ENCODE results near the gene PRKAG1.
A peak's percentile ranks its signal among the peaks of the same experiment; 100 is the strongest.

The PRKAG1 gene

DNA sequence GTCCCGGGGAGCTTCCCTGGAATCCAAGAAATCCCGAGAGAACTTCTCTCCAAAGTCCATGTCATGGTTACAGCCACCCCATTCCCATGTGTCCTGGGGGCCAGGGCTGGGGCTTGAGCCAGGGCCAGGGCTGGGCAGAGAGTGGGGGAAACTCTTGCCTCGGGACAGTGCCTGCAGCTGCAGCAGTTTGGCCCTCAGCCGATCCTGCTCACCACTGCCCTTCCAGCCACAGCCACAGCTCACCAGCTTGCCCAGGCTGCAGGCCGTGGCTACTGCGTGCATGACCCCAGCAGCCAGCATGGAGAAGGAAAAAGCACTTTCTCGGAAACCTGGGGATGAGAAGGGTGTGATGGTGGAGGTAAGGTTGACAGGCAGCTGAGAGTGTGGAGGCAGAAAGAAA is 50.6 kb downstream of the PRKAG1 start:
- no peak for DNase-seq (ENCODE audit: low read depth in 3 of 3)

DNA sequence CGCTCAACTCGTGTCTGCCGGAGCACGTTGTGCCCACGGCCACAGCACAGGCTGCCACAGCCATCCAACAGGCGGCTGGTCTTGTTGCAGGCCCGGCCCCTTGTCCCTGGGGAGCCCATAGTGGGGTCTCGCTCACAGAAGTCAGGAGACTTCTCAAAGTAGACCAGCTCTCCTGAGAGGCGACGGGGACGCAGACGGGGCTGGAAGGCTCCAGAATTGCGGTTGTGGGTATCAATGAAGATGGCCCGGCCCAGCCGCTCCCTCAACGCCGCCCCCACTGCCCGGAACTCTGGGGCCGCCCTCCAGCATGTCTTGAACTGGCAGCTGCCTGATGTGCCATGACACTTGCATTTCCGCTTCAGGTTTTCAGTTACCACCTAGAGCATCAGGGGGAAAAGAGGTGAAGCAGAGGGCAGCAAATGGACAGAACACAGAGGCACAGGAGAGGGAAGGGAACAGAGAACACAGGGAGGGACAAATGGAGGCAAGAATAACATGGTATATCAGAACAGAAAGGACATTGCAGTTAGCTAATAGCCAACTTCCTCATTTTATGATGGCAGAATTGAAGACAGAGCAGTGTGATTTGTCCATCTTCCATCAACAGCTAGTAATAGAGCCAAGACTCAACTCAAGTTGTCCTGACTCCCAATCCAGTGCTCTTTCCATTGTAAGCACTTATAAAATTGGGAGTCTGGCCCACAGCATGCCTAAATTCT is 52.2 kb downstream of the PRKAG1 start:
- no peak for DNase-seq (ENCODE audit: low read depth in 3 of 3)

DNA sequence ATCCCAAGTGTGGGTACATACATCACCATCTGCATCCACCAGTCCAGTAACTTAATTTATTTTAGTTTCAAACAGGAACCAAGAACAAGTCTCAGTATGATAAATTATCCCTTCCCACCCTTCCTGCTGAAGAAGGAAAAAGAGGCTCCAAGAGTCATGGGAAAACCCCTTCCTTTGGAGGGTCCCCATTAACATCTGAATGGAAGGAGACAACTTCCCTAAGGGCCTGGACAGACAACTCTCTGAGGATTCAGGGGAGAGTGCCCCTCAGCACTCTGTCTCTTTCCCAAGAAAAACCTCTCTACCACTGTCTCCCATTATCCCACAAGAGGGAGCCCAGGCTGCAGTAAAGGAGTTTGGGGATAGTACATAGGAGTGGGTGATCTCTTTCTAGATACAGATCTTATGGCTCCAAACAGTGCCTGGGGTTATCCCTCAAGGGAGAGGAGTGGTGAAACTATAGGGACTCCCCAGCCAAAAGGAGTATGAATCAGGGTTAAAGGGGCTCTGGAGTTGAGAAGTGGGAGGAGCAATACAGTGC is 53.2 kb downstream of the PRKAG1 start:
- DNase-seq (ENCODE audit: low read depth in 3 of 3), result no peak

DNA sequence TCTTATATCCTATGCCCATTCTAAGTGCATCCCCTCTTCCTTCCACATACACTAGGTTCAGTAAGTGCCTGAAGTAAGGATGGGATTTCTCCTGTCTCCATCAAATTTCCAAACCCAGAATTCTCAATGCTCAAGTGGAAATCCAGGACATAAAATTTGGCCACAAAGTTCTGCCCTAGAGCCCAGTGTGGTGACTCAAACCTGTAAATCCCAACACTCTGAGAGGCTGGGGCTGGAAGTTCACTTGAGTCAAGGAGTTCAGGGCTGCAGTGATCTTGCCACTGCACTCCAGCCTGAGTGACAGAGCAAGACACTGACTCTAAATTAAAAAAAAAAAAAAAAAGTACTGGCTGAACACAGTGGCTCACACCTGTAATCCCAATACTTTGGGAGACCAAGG is 56.8 kb downstream of the PRKAG1 start:
- DNase-seq (ENCODE audit: low read depth in 3 of 3), result no peak

DNA sequence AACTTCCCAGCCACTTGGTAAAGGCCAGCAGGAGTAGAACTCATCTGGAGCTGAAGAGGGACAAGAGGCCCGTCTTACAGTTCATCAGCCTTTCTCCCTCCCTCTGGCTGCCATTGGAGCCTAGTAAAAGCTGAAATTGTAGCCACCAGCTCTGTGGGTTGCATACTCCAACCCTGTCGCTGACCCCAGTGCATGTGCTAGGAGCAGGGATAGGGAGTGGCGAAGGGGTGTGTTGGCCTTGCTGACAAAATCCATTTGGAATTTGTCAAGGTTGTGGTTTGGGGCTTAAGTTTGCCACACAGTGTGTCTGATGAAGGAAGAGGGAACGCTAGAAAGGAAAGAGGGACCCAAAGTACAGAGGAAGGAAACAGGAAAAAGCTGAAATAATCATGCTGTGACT is 57.2 kb downstream of the PRKAG1 start:
- no peak for DNase-seq (ENCODE audit: low read depth in 3 of 3)

DNA sequence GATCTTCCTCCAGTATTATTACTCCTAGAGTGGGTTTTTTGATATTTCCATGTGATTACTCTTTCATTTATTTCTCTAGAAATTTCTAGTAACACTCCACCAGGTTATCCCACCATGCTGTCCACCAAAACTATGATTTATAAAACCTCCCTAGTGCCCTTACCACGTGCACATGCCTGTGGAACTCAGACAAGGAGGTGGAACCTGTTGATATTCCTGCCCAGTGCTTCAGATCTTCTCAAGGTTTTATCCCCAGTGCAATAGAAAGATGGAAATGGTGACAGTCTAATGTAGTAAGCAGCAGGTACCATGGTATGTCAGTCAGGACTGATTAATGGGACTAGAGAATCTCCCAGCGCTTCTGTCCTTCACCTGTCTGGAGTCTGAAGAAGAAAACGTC is 57.7 kb downstream of the PRKAG1 start:
- no peak for DNase-seq (ENCODE audit: low read depth in 3 of 3)

DNA sequence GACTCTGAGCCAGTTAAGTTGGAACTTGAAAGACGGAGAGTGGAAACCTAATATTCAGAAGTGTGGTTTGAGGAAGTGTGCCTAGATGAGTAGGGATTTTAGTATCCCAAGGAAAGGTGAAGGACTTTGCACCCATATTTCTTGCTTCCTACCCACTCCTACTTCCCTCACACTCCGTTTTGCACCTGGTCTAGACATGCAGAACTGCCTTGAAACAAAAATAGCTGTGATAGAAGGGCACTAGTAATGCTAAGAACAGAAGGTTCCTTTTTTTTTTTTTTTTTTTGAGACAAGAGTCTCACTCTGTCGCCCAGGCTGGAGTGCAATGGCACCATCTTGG is 60.6 kb downstream of the PRKAG1 start:
- DNase-seq (ENCODE audit: low read depth in 3 of 3), result no peak

DNA sequence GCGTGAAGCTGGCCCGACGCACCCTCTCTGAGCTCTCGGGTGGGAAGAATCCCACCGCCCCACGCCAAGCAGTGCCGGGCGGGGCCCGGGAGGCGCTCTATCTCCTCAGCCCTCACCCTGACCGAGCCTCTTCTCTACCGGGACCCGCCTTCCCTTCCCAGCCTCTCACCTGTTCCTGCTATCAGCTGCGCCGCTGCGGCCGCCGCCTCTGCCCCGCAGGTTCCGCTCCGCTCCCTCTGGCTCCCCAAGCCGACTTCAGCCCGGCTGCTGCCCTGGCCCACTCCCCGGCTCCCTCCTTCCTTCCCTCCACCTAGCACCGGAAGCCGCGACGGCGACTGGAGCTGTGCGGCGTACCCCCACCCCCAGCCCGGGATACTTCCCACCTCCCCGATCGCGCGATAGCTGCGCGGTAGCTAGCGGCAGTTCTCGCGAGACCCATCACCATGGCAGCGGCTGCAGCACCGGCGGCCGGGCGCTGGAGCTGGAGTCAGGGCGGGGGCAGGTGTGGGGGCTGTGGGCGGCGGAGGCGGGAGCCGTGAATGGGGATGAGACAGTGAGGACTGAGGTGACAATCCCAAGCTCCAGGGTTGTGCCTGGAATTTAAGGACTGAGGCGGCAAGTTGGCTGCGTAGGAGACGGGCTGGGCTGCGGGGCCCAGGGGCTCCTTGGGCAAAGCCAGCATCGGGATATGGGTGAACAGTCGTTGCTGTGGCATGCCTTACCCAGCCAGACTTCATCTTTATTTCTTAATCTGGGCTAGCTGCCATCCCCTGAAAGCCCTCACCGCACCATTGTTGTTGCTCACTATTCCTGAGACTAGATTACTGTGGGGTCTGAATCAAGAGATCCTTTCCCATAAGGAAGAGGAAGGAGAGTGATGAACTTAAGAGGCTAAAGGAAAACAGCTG is 61.2 kb downstream of the PRKAG1 start, which contains the start of gene ARF3:
Gene ARF3, minus strand, starts transcription at position 347 of the 908 bp plus-strand sequence. CDS start 16,392 bp downstream, outside the sequence.
- DNase-seq (ENCODE audit: low read depth in 3 of 3), result peak; percentile 84 to 89 (median 84)

DNA sequence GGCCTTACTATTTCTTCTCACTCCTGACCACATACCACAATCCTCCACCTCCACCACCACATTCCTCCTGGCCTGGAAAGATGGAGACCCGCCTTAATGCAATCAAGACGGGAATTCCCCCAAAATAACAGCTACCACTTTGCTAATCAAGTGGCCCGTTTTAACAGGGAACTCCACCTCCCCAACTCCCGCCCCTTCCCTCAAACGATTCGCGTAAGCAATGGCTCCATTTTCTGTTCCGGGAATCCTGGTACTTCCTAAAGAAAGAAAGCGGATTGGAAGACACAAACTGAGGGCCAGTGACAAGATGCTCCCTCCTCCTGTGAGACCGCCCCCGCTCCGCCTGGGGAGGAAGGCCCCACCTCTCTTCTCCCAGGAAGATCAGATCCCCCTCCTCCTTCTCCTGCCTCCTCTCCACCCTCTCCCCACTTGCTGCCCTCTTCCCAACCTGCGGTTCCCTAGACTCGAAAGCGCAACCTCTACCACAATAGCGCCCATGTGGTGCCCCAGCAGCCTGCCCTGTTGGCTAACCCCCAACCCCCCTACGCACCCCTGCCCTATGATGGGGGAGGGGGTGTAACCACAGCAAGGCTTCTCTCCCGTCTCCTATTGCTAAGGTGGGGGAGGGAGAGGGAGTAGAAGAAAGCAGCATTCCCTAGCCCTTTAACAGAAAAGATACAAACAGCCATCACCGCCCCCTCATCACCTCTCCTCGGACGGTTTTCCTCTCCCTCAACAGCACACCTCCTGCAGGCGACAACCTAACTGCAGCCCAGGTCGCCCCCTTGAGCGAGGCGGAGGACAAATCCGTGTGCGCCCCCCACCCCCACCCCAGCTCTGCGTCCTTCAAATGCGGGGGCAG is 62.1 kb downstream of the PRKAG1 start:
- DNase-seq (ENCODE audit: low read depth in 3 of 3), result no peak

DNA sequence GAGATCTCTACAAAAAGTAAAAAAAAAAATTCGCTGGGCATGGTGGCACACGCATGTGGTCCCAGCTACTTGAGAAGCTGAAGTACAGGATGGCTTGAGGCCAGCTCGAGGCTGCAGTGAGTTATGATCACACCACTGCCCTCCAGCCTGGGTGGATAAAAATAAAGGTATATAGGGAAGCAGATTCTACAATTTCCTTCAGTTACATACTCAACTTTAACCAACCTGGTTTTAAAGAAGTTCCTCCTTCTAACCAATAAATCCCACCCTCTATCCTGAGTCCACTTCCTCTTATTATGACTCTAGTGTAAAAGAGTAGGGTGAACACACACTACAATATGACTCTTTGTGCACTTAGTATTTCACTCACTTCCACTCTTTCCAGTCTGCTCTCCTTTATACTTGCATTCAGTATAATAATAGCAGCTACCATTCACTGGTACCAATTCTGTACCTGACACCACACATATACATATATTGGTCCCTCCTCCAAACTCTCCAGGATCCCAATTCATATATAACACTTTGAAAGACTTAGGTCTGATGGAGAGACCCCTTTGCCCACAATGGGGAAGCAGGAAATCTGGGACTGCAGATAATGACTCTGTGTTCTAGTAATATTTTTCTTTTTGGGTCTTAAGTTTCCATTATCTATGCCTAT is 63.6 kb downstream of the PRKAG1 start:
- DNase-seq (ENCODE audit: low read depth in 3 of 3), result no peak

DNA sequence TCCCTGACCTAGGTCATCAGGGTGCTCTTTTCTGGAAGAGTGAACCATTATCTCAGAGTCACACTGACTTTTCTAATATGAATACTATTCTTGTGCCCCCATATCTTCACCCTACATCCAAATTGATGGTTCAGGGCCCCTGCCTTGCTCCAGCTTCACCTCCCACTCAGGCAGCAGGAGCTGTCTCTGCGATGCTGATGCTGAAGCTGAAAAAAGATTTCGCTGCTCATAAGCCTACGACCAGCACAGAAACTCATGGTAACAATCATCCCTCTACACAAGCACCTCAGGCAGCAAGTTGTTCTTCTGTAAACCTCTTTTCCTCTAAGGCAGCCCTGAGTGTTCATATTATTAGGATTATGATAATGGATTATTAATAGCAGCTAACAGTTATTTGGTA is 64.5 kb downstream of the PRKAG1 start:
- no peak for DNase-seq (ENCODE audit: low read depth in 3 of 3)

DNA sequence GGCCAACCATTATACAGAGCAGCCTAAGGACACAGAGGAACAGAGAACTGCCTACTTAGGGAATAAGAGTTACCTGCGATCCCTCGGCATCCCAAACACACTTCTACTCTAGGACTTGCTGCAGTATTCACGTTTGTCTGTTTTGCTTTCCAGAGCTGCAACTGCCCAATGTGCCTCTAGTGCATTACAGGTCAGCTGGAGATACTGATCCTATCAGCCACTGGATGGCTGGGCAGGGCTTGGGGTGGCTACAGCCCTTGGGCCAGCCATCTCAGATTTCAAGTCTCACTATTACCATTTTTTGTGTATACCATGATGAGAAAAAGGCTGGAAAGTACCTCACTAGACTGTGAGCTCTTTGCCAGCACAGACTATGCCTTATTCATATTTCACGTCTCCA is 65.9 kb downstream of the PRKAG1 start:
- DNase-seq (ENCODE audit: low read depth in 3 of 3), result no peak
